Prostate gland (tissue), 2 donors: Measurements from ENCODE around the gene MYD88.

ENCODE experiments used
- CTCF ChIP-seq, 4 experiments: fragments of 200-600 bp in 2 of 4; fragments of 450-650 bp in 2 of 4; sonication (generic) in 2 of 4; IDR thresholded peaks; 1 replicate in 3 of 4; 2 replicates in 1 of 4; pipeline ENCODE4 v1.5.1; 2016 to 2019; ENCODE audit warnings: antibody characterized with exemption in 4 of 4, mild to moderate bottlenecking in 2 of 4, moderate library complexity in 2 of 4
- POLR2A ChIP-seq: fragments of 450-650 bp; IDR thresholded peaks from one replicate; pipeline ENCODE4 v1.6.1; 2016; ENCODE audit warnings: antibody characterized with exemption, mild to moderate bottlenecking
- POLR2AphosphoS5 ChIP-seq: sonication (generic); formaldehyde crosslinking; IDR thresholded peaks from one replicate; pipeline ENCODE4 v1.6.1; 2017; ENCODE audit warnings: antibody characterized with exemption

GRCh38 chr3:38107911-38108648, 30.4 kb upstream of the MYD88 start:
- TF ChIP-seq POLR2A = no peak
- TF ChIP-seq CTCF (IDR thresholded peaks at IDR 0.05) = no peak
- TF ChIP-seq POLR2AphosphoS5 = no peak
